Measurements from ENCODE around the gene PPP4R4. TPM values are rescaled to one million over a fixed set of nuclear protein-coding genes. Genes with fewer than 3 reads are reported as not detected.

The PPP4R4 gene
- total RNA-seq, 1 experiment from 2014 or later: 5.5 TPM

- CTCF ChIA-PET: no interaction called here
- TF ChIP-seq ELF1 (IDR thresholded peaks at IDR 0.05; ENCODE audit: borderline replicate concordance, low read depth) (no peak), CBX3 (IDR thresholded peaks at IDR 0.05; ENCODE audit: low read depth) (no peak), YY1 (IDR thresholded peaks at IDR 0.05; ENCODE audit: extremely low read depth, insufficient replicate concordance, low read depth, low read length) (no peak), ZFX (IDR thresholded peaks at IDR 0.05) (no peak), POLR2AphosphoS5 (IDR thresholded peaks at IDR 0.05; ENCODE audit: low read depth, low read length) (no peak), RAD21 (IDR thresholded peaks at IDR 0.05; ENCODE audit: low read depth) (no peak), EGR1 (IDR thresholded peaks at IDR 0.05; ENCODE audit: low read depth) (no peak), TCF7L2 (IDR thresholded peaks at IDR 0.05; ENCODE audit: borderline replicate concordance, extremely low read depth, insufficient read depth, insufficient read length) (no peak), CEBPB (IDR thresholded peaks at IDR 0.05; ENCODE audit: low read depth) (no peak), REST (IDR thresholded peaks at IDR 0.05; ENCODE audit: low read depth) (no peak), SRF (IDR thresholded peaks at IDR 0.05; ENCODE audit: low read depth) (no peak)
Observed at GRCh38 chr14:94126419-94126677, 47.8 kb upstream of the PPP4R4 start.

More at GRCh38 chr14:94126419-94126677, 47.8 kb upstream of the PPP4R4 start:
- no peak for ATAC-seq
- ChIA-PET RAD21 (ENCODE audit: low non-redundant PET in 1 of 2, low total read pairs in 2 of 2, uncharacterized antibody in 2 of 2, unreplicated experiment in 2 of 2) (no interaction called here), POLR2A (no interaction called here)
- Histone ChIP-seq H4K20me1 (ENCODE audit: insufficient read depth) (no peaks in the 10 kb centered on the region), H3K4me2 (ENCODE audit: low read length) (no peak overlapping the region), H3K27ac (ENCODE audit: low read depth, low read length) (no peak overlapping the region), H3K9ac (ENCODE audit: low read length) (no peak overlapping the region), H3K4me3 (replicated peaks in 1 of 2; ENCODE audit: low read depth in 1 of 2, low read length in 2 of 2) (no peak overlapping the region), H3K36me3 (ENCODE audit: control insufficient read depth in 1 of 2, insufficient read depth in 2 of 2, low read length in 2 of 2) (no peaks in the 10 kb centered on the region), H2AFZ (ENCODE audit: low read depth, low read length, poor library complexity, severe bottlenecking) (no peak overlapping the region), H3K27me3 (ENCODE audit: insufficient read depth, low read length) (no peaks in the 10 kb centered on the region), H3K4me1 (ENCODE audit: control insufficient read depth in 1 of 2, insufficient read depth in 2 of 2, low read length in 2 of 2) (peaks cover 6 to 22% of the 10 kb centered on the region in 2 experiments; a peak in 3 of 4 replicates), H3K9me3 (ENCODE audit: control insufficient read depth in 1 of 2, insufficient read depth in 1 of 2, low read depth in 1 of 2, low read length in 2 of 2) (no peaks in the 10 kb centered on the region), H3K9me2 (ENCODE audit: insufficient read depth) (no peaks in the 10 kb centered on the region), H3K79me2 (ENCODE audit: insufficient read depth, low read length) (no peaks in the 10 kb centered on the region)
- intact Hi-C loops (cut with micrococcal nuclease): no loop called here
- BruUV-seq (replicated peaks): no TSS peak
- no peak for DNase-seq (ENCODE audit: low read depth, low spot score)
